Stromal cell of bone marrow (primary cell): Measurements from ENCODE around the gene UTRN.

Experiments used
- DNase-seq: peaks from one replicate; pipeline ENCODE4 v3.0.0-alpha.2; 2012; ENCODE audit warnings: low read depth

The UTRN gene

GRCh38 chr6:144284783-144285547 is at the start of gene UTRN:
Gene UTRN, plus strand, starts transcription at chr6:144285335. Its CDS starts 6,494 bp downstream, at chr6:144291829.
- DNase-seq: peak; percentile 75

GRCh38 chr6:144244688-144245087 is 40.4 kb upstream of the UTRN start:
- no peak for DNase-seq

- DNase-seq: no peak
Measured at GRCh38 chr6:144246988-144247387, 38.1 kb upstream of the UTRN start.

GRCh38 chr6:144248003-144248402 is 37.1 kb upstream of the UTRN start:
- no peak for DNase-seq

GRCh38 chr6:144248476-144249301 is 36.4 kb upstream of the UTRN start:
- DNase-seq: peak; percentile 88

GRCh38 chr6:144250276-144250675 is 34.9 kb upstream of the UTRN start:
- no peak for DNase-seq

- no peak for DNase-seq
Measured at GRCh38 chr6:144252259-144252658, 32.9 kb upstream of the UTRN start.

- peak; percentile 83 for DNase-seq
Measured at GRCh38 chr6:144259986-144260385, 25.1 kb upstream of the UTRN start.

- DNase-seq: no peak
Measured at GRCh38 chr6:144262470-144263369, 22.4 kb upstream of the UTRN start.

- no peak for DNase-seq
Measured at GRCh38 chr6:144263786-144264185, 21.3 kb upstream of the UTRN start.

- no peak for DNase-seq
Measured at GRCh38 chr6:144264270-144265060, 20.7 kb upstream of the UTRN start.

- no peak for DNase-seq
Measured at GRCh38 chr6:144265061-144265357, 20.1 kb upstream of the UTRN start.

GRCh38 chr6:144265390-144265789 is 19.7 kb upstream of the UTRN start:
- DNase-seq: no peak

GRCh38 chr6:144266091-144266649 is 19.0 kb upstream of the UTRN start:
- DNase-seq: peak; percentile 87

GRCh38 chr6:144268794-144269349 is 16.3 kb upstream of the UTRN start:
- no peak for DNase-seq

GRCh38 chr6:144277174-144277573 is 8.0 kb upstream of the UTRN start:
- DNase-seq: no peak

- no peak for DNase-seq
Measured at GRCh38 chr6:144277605-144278227, 7.4 kb upstream of the UTRN start.

GRCh38 chr6:144278659-144279314 is 6.3 kb upstream of the UTRN start:
- no peak for DNase-seq

- no peak for DNase-seq
Measured at GRCh38 chr6:144279484-144280150, 5.5 kb upstream of the UTRN start.
